ENCODE data around the gene ACTMAP. TPM values are rescaled to one million over a fixed set of nuclear protein-coding genes. Genes with fewer than 3 reads are reported as not detected.

Gene ACTMAP
- total RNA-seq, 1 experiment from 2014 or later = 5.5 TPM

DNA sequence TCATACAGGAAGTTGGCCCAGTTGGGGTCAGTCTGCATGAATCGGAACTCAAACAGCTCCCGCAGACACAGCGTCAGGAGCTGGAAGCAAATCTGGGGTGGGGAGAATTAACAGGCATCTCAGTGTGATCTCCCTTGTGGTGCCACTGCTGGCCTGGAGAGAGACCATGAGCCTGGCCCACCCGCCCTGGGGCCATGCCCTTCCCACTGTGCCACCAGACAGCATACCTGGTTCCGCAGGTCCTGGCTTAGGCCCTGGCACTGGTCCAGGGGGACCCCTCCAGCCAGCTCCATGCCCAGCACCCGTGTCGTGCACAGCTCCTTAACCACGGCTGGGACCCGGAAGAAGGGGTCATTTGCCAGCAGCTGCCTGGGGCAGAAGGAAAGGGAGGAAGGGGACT is 50.2 kb downstream of the ACTMAP start:
- in situ Hi-C loops (cut with HindIII; ENCODE audit: low pct_unique_long_range_greater_than_20kb, low sequenced_read_pairs) = no loop called here
- H3K4me1 ChIP-seq (ENCODE audit: control insufficient read depth, insufficient read depth, low read length) = no peaks in the 10 kb centered on the region
- BruUV-seq (replicated peaks) = no TSS peak
- intact Hi-C loops (cut with micrococcal nuclease; ENCODE audit: unreplicated experiment) = no loop called here
- CTCF ChIA-PET = no interaction called here
- ATAC-seq (no peak), DNase-seq (ENCODE audit: low read depth, low spot score) (no peak)
- no peak overlapping the region for H3K27ac ChIP-seq (ENCODE audit: low read length)
- no peak overlapping the region for H3K4me3 ChIP-seq (ENCODE audit: low read depth in 2 of 2, low read length in 2 of 2)
- TF ChIP-seq TCF7L2 (IDR thresholded peaks at IDR 0.05; ENCODE audit: low read depth, low read length) = no peak
- no peaks in the 10 kb centered on the region for H3K9me3 ChIP-seq (ENCODE audit: control insufficient read depth, insufficient read depth, low read depth, low read length)
- POLR2A ChIA-PET = no interaction called here
- H3K36me3 ChIP-seq (ENCODE audit: control insufficient read depth, insufficient read depth, low read length) = no peaks in the 10 kb centered on the region
- no peaks in the 10 kb centered on the region for H3K27me3 ChIP-seq (ENCODE audit: control insufficient read depth, insufficient read depth, low read length)

DNA sequence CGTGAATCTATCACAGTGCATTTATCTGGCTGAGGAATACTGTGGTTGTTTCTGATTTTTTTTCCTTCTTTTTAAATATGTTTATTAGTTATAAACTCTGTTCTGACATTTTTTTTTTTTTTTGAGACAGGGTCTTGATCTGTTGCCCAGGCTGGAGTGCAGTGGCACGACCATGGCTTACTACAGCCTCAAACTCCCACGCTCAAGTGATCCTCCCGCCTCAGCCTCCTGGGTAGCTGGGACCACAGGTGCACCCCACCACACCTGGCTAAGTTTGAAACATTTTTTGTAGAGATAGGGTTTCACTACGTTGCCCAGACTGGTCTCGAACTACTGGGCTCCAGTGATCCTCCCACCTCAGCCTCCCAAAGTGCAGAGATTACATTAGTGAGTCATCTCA is 53.3 kb downstream of the ACTMAP start:
- ATAC-seq (no peak), DNase-seq (ENCODE audit: low read depth, low spot score) (no peak)
- ChIA-PET CTCF (no interaction called here), POLR2A (no interaction called here)
- no peaks in the 10 kb centered on the region for H3K27me3 ChIP-seq (ENCODE audit: control insufficient read depth, insufficient read depth, low read length)
- no peak overlapping the region for H3K27ac ChIP-seq (ENCODE audit: low read length)
- H3K9me3 ChIP-seq (ENCODE audit: control insufficient read depth, insufficient read depth, low read depth, low read length) = no peaks in the 10 kb centered on the region
- H3K4me1 ChIP-seq (ENCODE audit: control insufficient read depth, insufficient read depth, low read length) = no peaks in the 10 kb centered on the region
- intact Hi-C loops (cut with micrococcal nuclease; ENCODE audit: unreplicated experiment) (no loop called here), in situ Hi-C loops (cut with HindIII; ENCODE audit: low pct_unique_long_range_greater_than_20kb, low sequenced_read_pairs) (no loop called here)
- TF ChIP-seq SIN3A (IDR thresholded peaks at IDR 0.05; ENCODE audit: borderline replicate concordance, insufficient read depth, low read depth, low read length) = no peak
- TF ChIP-seq TCF7L2 (IDR thresholded peaks at IDR 0.05; ENCODE audit: low read depth, low read length) = no peak
- no peak for TF ChIP-seq REST (IDR thresholded peaks at IDR 0.05; ENCODE audit: insufficient read depth in 1 of 2, low read depth in 2 of 2, low read length in 1 of 2)
- no peak for TF ChIP-seq POLR2AphosphoS5 (IDR thresholded peaks at IDR 0.05; ENCODE audit: low read depth, low read length)
- TF ChIP-seq, protein P1, sequence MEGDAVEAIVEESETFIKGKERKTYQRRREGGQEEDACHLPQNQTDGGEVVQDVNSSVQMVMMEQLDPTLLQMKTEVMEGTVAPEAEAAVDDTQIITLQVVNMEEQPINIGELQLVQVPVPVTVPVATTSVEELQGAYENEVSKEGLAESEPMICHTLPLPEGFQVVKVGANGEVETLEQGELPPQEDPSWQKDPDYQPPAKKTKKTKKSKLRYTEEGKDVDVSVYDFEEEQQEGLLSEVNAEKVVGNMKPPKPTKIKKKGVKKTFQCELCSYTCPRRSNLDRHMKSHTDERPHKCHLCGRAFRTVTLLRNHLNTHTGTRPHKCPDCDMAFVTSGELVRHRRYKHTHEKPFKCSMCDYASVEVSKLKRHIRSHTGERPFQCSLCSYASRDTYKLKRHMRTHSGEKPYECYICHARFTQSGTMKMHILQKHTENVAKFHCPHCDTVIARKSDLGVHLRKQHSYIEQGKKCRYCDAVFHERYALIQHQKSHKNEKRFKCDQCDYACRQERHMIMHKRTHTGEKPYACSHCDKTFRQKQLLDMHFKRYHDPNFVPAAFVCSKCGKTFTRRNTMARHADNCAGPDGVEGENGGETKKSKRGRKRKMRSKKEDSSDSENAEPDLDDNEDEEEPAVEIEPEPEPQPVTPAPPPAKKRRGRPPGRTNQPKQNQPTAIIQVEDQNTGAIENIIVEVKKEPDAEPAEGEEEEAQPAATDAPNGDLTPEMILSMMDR (IDR thresholded peaks at IDR 0.05) = no peak
- no peaks in the 10 kb centered on the region for H3K36me3 ChIP-seq (ENCODE audit: control insufficient read depth, insufficient read depth, low read length)
- no TSS peak for BruUV-seq (replicated peaks)
- H3K4me3 ChIP-seq (ENCODE audit: low read depth in 2 of 2, low read length in 2 of 2) = no peak overlapping the region

DNA sequence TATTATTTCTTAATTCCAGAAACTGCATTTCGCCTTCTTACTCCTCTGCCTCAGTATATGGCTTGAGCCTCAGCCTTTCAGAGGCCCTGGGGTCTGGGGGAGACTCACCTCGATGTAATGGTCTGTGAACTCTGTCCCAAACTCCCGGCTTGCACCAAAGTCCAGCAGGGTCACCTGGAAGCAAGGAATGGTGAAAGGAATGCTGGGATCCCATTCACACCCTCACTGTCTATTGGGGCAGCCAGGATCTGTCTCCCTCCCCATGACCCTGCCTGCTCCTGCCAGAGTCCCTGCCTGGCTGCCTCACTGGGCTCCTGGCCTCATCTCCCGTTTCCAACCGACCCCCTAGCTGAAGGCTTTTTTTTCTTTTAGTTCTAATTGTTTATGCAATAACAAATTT is 54.4 kb downstream of the ACTMAP start:
- Histone ChIP-seq H3K4me1 (ENCODE audit: control insufficient read depth, insufficient read depth, low read length) (peaks cover 9% of the 10 kb centered on the region), H3K36me3 (ENCODE audit: control insufficient read depth, insufficient read depth, low read length) (no peaks in the 10 kb centered on the region), H3K27me3 (ENCODE audit: control insufficient read depth, insufficient read depth, low read length) (no peaks in the 10 kb centered on the region), H3K4me3 (ENCODE audit: low read depth in 2 of 2, low read length in 2 of 2) (no peak overlapping the region), H3K9me3 (ENCODE audit: control insufficient read depth, insufficient read depth, low read depth, low read length) (no peaks in the 10 kb centered on the region), H3K27ac (ENCODE audit: low read length) (no peak overlapping the region)
- ChIA-PET CTCF (no interaction called here), POLR2A (no interaction called here)
- ATAC-seq (no peak), DNase-seq (ENCODE audit: low read depth, low spot score) (no peak)
- BruUV-seq (replicated peaks) = no TSS peak
- no peak for TF ChIP-seq TCF7L2 (IDR thresholded peaks at IDR 0.05; ENCODE audit: low read depth, low read length)
- no peak for TF ChIP-seq SIN3A (IDR thresholded peaks at IDR 0.05; ENCODE audit: borderline replicate concordance, insufficient read depth, low read depth, low read length)
- TF ChIP-seq, protein P1 (IDR thresholded peaks at IDR 0.05) = no peak
- TF ChIP-seq POLR2AphosphoS5 (IDR thresholded peaks at IDR 0.05; ENCODE audit: low read depth, low read length) = no peak
- TF ChIP-seq REST (IDR thresholded peaks at IDR 0.05; ENCODE audit: insufficient read depth in 1 of 2, low read depth in 2 of 2, low read length in 1 of 2) = no peak
- intact Hi-C loops (cut with micrococcal nuclease; ENCODE audit: unreplicated experiment) (no loop called here), in situ Hi-C loops (cut with HindIII; ENCODE audit: low pct_unique_long_range_greater_than_20kb, low sequenced_read_pairs) (no loop called here)
